Esophagus mucosa (tissue), 1 donor: ENCODE data around the gene RFWD3. TPM values are rescaled to one million over a fixed set of nuclear protein-coding genes. Genes with fewer than 3 reads are reported as not detected.

ENCODE experiments used
- ATAC-seq: fragments of 200-7000 bp; cut with Tn5 transposase; one replicate; pipeline ENCODE4 v1.9.1; 2020
- total RNA-seq: library from RNA; stranded (reverse); gene quantifications from one replicate; pipeline ENCODE4 v1.2.4, GENCODE V29; 2023
- donor health status: DM: yes; HTN: yes; CAD: no.

Gene RFWD3
- total RNA-seq, 1 donor from 2014 or later: 23.9 TPM

- ATAC-seq: no peak
These were observed 44.7 kb downstream of the RFWD3 start for GRCh38 chr16:74622005-74622404.

GRCh38 chr16:74617206-74617788, 49.4 kb downstream of the RFWD3 start:
- ATAC-seq: no peak

- no peak for ATAC-seq
These were observed 55.0 kb downstream of the RFWD3 start for GRCh38 chr16:74611721-74612120.

- no peak for ATAC-seq
These were observed 57.7 kb downstream of the RFWD3 start for GRCh38 chr16:74608944-74609343.

- ATAC-seq: no peak
These were observed 58.3 kb downstream of the RFWD3 start for GRCh38 chr16:74608381-74608780.

- ATAC-seq: no peak
These were observed 58.7 kb downstream of the RFWD3 start for GRCh38 chr16:74607962-74608356.

GRCh38 chr16:74607310-74607961, 59.2 kb downstream of the RFWD3 start:
- ATAC-seq: no peak

- peak; percentile 97 for ATAC-seq
These were observed 60.0 kb downstream of the RFWD3 start, which contains the start of gene GLG1 for GRCh38 chr16:74606521-74607309. TSS of gene GLG1 (minus strand) at chr16:74607114. CDS start at chr16:74607094, 20 bp downstream.

GRCh38 chr16:74605746-74606520, 60.7 kb downstream of the RFWD3 start:
- peak; percentile 6 for ATAC-seq

GRCh38 chr16:74605332-74605731, 61.3 kb downstream of the RFWD3 start:
- no peak for ATAC-seq

- ATAC-seq: no peak
These were observed 62.8 kb downstream of the RFWD3 start for GRCh38 chr16:74603848-74604247.

- peak; percentile 68 for ATAC-seq
These were observed 65.4 kb downstream of the RFWD3 start for GRCh38 chr16:74601126-74601871.

- ATAC-seq: no peak
These were observed 70.1 kb downstream of the RFWD3 start for GRCh38 chr16:74596586-74596985.

GRCh38 chr16:74592847-74593246, 73.8 kb downstream of the RFWD3 start:
- no peak for ATAC-seq

- ATAC-seq: no peak
These were observed 74.6 kb downstream of the RFWD3 start for GRCh38 chr16:74591876-74592650.

GRCh38 chr16:74586948-74587347, 79.7 kb downstream of the RFWD3 start:
- peak; percentile 41 for ATAC-seq

GRCh38 chr16:74585846-74586443, 80.7 kb downstream of the RFWD3 start:
- no peak for ATAC-seq

GRCh38 chr16:74583926-74584666, 82.6 kb downstream of the RFWD3 start:
- no peak for ATAC-seq

GRCh38 chr16:74582970-74583369, 83.7 kb downstream of the RFWD3 start:
- ATAC-seq: no peak

GRCh38 chr16:74580833-74581232, 85.8 kb downstream of the RFWD3 start:
- no peak for ATAC-seq
